Measurements from ENCODE around the gene CLIC4.

Gene CLIC4

GRCh38 chr1:24735509-24736375, 9.5 kb upstream of the CLIC4 start:
- DNase-seq (ENCODE audit: low spot score), result no peak
- no peak for TF ChIP-seq CTCF (conservative IDR thresholded peaks at IDR 0.05; ENCODE audit: low read depth)
- ChIA-PET CTCF (no interaction called here), POLR2A (ENCODE audit: low non-redundant PET) (no interaction called here)
- no peak overlapping the region; the same call in 1 of the 2 replicates for H3K27ac ChIP-seq

GRCh38 chr1:24737368-24738117, 7.7 kb upstream of the CLIC4 start:
- no peak overlapping the region for H3K27ac ChIP-seq
- TF ChIP-seq CTCF (conservative IDR thresholded peaks at IDR 0.05; ENCODE audit: low read depth), result no peak
- POLR2A ChIA-PET (ENCODE audit: low non-redundant PET), result no interaction called here
- no peak for DNase-seq (ENCODE audit: low spot score)
- CTCF ChIA-PET, result no interaction called here

GRCh38 chr1:24739241-24739640, 6.0 kb upstream of the CLIC4 start:
- ChIA-PET POLR2A (ENCODE audit: low non-redundant PET) (no interaction called here), CTCF (interaction anchor here (0.6 kb wide), 1 partner anchor 40 kb away, joined by 4 read pairs; no protein-coding TSS in a partner anchor)
- no peak overlapping the region for H3K27ac ChIP-seq

GRCh38 chr1:24742090-24742938, 2.9 kb upstream of the CLIC4 start:
- POLR2A ChIA-PET (ENCODE audit: low non-redundant PET), result no interaction called here
- no peak for TF ChIP-seq CTCF (conservative IDR thresholded peaks at IDR 0.05; ENCODE audit: low read depth)
- DNase-seq (ENCODE audit: low spot score), result no peak
- CTCF ChIA-PET, result no interaction called here
- H3K27ac ChIP-seq, result peak overlapping the region; percentile 30

More at GRCh38 chr1:24739241-24739640, 6.0 kb upstream of the CLIC4 start:
- DNase-seq (ENCODE audit: low spot score), result no peak
- no peak for TF ChIP-seq CTCF (conservative IDR thresholded peaks at IDR 0.05; ENCODE audit: low read depth)

- peak overlapping the region; percentile 89 for H3K27ac ChIP-seq
- DNase-seq (ENCODE audit: low spot score), result peak; percentile 35
- ChIA-PET CTCF (interaction anchor here (0.7 kb wide), 1 partner anchor 83 kb away, joined by 3 read pairs; no protein-coding TSS in a partner anchor), POLR2A (ENCODE audit: low non-redundant PET) (interaction anchor here (0.6 kb wide), 1 partner anchor 40 kb away, joined by 7 read pairs; no protein-coding TSS in a partner anchor)
- TF ChIP-seq CTCF (conservative IDR thresholded peaks at IDR 0.05; ENCODE audit: low read depth), result no peak
Observed at GRCh38 chr1:24743404-24744211, 1.6 kb upstream of the CLIC4 start.
